ENCODE results near the gene FGF19. TPM values are rescaled to one million over a fixed set of nuclear protein-coding genes. Genes with fewer than 3 reads are reported as not detected.

Gene FGF19
- total RNA-seq, 1 donor from 2014 or later = 0.49 TPM

- no peak for DNase-seq
Observed at GRCh38 chr11:69716891-69717747, 13.3 kb upstream of the FGF19 start.

GRCh38 chr11:69716099-69716498 lies 12.3 kb upstream of the FGF19 start:
- no peak for DNase-seq

GRCh38 chr11:69715446-69715845 lies 11.6 kb upstream of the FGF19 start:
- DNase-seq = no peak

- no peak for DNase-seq
Observed at GRCh38 chr11:69711822-69712801, 8.3 kb upstream of the FGF19 start.

- no peak for DNase-seq
Observed at GRCh38 chr11:69708736-69709401, 5.0 kb upstream of the FGF19 start.

- no peak for DNase-seq
Observed at GRCh38 chr11:69707176-69707575, 3.4 kb upstream of the FGF19 start.

GRCh38 chr11:69705901-69706787 lies 2.3 kb upstream of the FGF19 start:
- DNase-seq = no peak

- no peak for DNase-seq
Observed at GRCh38 chr11:69705351-69705811, 1.6 kb upstream of the FGF19 start.

- no peak for DNase-seq
Observed at GRCh38 chr11:69704508-69705253, 859 bp upstream of the FGF19 start.

- no peak for DNase-seq
Observed at GRCh38 chr11:69703453-69703767, 412 bp downstream of the FGF19 start.

- DNase-seq = no peak
Observed at GRCh38 chr11:69702769-69703452, 911 bp downstream of the FGF19 start.

- DNase-seq = no peak
Observed at GRCh38 chr11:69702239-69702691, 1.6 kb downstream of the FGF19 start.

GRCh38 chr11:69700278-69701140 lies 3.3 kb downstream of the FGF19 start:
- peak; percentile 48 for DNase-seq

- DNase-seq = peak; percentile 51
Observed at GRCh38 chr11:69699213-69699612, 4.6 kb downstream of the FGF19 start.

GRCh38 chr11:69698362-69698761 lies 5.5 kb downstream of the FGF19 start:
- no peak for DNase-seq

GRCh38 chr11:69697861-69698260 lies 6.0 kb downstream of the FGF19 start:
- no peak for DNase-seq

GRCh38 chr11:69697469-69697843 lies 6.4 kb downstream of the FGF19 start:
- no peak for DNase-seq

GRCh38 chr11:69696749-69697468 lies 6.9 kb downstream of the FGF19 start:
- DNase-seq = no peak

Data from skin of body (tissue), 2 donors.